ENCODE measurements around the gene ALDH4A1. TPM values are rescaled to one million over a fixed set of nuclear protein-coding genes. Genes with fewer than 3 reads are reported as not detected.
"Not testable (repeated sequence)": the region's sequence is repeated elsewhere in the genome, so short reads cannot be mapped to it uniquely, and the experiment has no call there.

Gene ALDH4A1
- total RNA-seq, 1 donor from 2014 or later, result 13.8 TPM

DNA sequence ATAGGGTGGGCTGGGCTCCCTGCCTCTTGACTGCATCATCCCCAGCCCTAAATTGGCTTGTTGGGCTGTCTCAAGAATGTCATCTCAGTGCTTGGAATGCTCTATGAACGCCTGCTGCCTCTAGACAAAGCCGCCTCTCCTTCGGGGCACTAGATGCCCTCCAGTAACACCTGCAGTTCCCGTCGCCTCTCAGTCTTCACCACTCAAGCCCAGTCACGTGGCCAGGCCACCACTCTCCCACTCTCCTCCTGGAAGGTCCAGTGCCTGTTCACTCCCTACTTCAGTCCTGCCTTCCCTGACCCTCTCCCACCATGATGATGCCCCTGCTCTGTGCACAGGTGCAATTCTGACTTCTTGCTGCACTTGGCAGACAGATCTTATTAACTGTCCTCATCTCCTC, 49.9 kb downstream of the ALDH4A1 start:
- Histone ChIP-seq H3K27ac (ENCODE audit: low read depth, low read length) (no peak overlapping the region), H2AFZ (ENCODE audit: low read depth, low read length) (no peak overlapping the region), H3K9ac (ENCODE audit: low read length) (no peak overlapping the region), H3K4me3 (ENCODE audit: insufficient read depth, low read depth, low read length) (no peak overlapping the region), H3K79me2 (ENCODE audit: insufficient read depth, low read length) (no peaks in the 10 kb centered on the region), H3K27me3 (ENCODE audit: insufficient read depth, low read length) (no peaks in the 10 kb centered on the region), H4K20me1 (ENCODE audit: insufficient read depth, low read length) (no peaks in the 10 kb centered on the region), H3K36me3 (ENCODE audit: insufficient read depth, low read length) (no peaks in the 10 kb centered on the region), H3K4me2 (ENCODE audit: low read length) (no peak overlapping the region), H3K4me1 (ENCODE audit: insufficient read depth, low read length) (no peaks in the 10 kb centered on the region), H3K9me3 (ENCODE audit: insufficient read depth, low read depth, low read length) (no peaks in the 10 kb centered on the region)
- TF ChIP-seq EZH2 (IDR thresholded peaks at IDR 0.05; ENCODE audit: insufficient read depth, low read length), result no peak
- TF ChIP-seq, protein P1, sequence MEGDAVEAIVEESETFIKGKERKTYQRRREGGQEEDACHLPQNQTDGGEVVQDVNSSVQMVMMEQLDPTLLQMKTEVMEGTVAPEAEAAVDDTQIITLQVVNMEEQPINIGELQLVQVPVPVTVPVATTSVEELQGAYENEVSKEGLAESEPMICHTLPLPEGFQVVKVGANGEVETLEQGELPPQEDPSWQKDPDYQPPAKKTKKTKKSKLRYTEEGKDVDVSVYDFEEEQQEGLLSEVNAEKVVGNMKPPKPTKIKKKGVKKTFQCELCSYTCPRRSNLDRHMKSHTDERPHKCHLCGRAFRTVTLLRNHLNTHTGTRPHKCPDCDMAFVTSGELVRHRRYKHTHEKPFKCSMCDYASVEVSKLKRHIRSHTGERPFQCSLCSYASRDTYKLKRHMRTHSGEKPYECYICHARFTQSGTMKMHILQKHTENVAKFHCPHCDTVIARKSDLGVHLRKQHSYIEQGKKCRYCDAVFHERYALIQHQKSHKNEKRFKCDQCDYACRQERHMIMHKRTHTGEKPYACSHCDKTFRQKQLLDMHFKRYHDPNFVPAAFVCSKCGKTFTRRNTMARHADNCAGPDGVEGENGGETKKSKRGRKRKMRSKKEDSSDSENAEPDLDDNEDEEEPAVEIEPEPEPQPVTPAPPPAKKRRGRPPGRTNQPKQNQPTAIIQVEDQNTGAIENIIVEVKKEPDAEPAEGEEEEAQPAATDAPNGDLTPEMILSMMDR (IDR thresholded peaks at IDR 0.05; ENCODE audit: insufficient read depth, low read depth, low read length), result no peak
- H3K9me3 Mint-ChIP-seq (ENCODE audit: unreplicated experiment), result peaks cover 12% of the 10 kb centered on the region
- no peak overlapping the region for H3K4me3 Mint-ChIP-seq (ENCODE audit: unreplicated experiment)
- no peaks in the 10 kb centered on the region for H3K36me3 Mint-ChIP-seq (ENCODE audit: low read depth, unreplicated experiment)
- FAIRE-seq, result no peak
- DNase-seq (ENCODE audit: low read depth), result no peak
- H3K27ac Mint-ChIP-seq (ENCODE audit: unreplicated experiment), result no peak overlapping the region
- H3K4me1 Mint-ChIP-seq (ENCODE audit: low read depth, unreplicated experiment), result peaks cover 4% of the 10 kb centered on the region
- H3K27me3 Mint-ChIP-seq (ENCODE audit: low read depth, unreplicated experiment), result peaks cover 28% of the 10 kb centered on the region

DNA sequence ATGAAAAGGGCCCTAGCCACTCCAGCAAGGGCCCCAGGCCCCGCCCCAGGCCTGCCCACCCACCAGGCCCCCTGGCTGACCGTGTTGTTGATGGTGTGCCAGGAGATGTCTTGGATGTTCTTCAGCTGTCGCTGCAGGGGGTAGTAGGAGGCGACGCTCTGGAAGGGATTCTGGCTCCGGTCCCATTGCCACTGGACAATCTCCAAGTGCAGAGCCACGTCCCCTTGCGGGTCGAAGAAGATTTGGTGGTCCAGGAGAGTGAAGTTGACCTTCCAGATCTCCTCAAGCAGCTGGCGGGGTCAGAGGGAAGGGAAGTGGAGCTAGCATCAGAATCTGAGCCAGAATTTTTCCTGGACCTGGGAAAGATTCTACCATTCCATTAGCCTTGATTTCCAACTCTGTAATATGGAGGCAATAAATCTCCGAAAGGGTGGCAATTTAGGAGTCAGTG, 53.1 kb downstream of the ALDH4A1 start:
- peaks cover 25% of the 10 kb centered on the region for H3K9me3 Mint-ChIP-seq (ENCODE audit: unreplicated experiment)
- H3K4me1 Mint-ChIP-seq (ENCODE audit: low read depth, unreplicated experiment), result no peaks in the 10 kb centered on the region
- no peaks in the 10 kb centered on the region for H3K4me1 ChIP-seq (ENCODE audit: insufficient read depth, low read length)
- no peak overlapping the region for H3K4me3 Mint-ChIP-seq (ENCODE audit: unreplicated experiment)
- TF ChIP-seq EZH2 (IDR thresholded peaks at IDR 0.05; ENCODE audit: insufficient read depth, low read length), result no peak
- TF ChIP-seq, protein P1 (IDR thresholded peaks at IDR 0.05; ENCODE audit: insufficient read depth, low read depth, low read length), result no peak
- no peaks in the 10 kb centered on the region for H3K36me3 ChIP-seq (ENCODE audit: insufficient read depth, low read length)
- no peaks in the 10 kb centered on the region for H4K20me1 ChIP-seq (ENCODE audit: insufficient read depth, low read length)
- FAIRE-seq (no peak), DNase-seq (ENCODE audit: low read depth) (no peak)
- H3K79me2 ChIP-seq (ENCODE audit: insufficient read depth, low read length), result no peaks in the 10 kb centered on the region
- H3K27me3 ChIP-seq (ENCODE audit: insufficient read depth, low read length), result no peaks in the 10 kb centered on the region
- no peak overlapping the region for H3K27ac ChIP-seq (ENCODE audit: low read depth, low read length)
- H3K9me3 ChIP-seq (ENCODE audit: insufficient read depth, low read depth, low read length), result no peaks in the 10 kb centered on the region
- peaks cover 48% of the 10 kb centered on the region for H3K27me3 Mint-ChIP-seq (ENCODE audit: low read depth, unreplicated experiment)
- peaks cover 2% of the 10 kb centered on the region for H3K36me3 Mint-ChIP-seq (ENCODE audit: low read depth, unreplicated experiment)
- H3K4me3 ChIP-seq (ENCODE audit: insufficient read depth, low read depth, low read length), result no peak overlapping the region
- H3K9ac ChIP-seq (ENCODE audit: low read length), result no peak overlapping the region
- H2AFZ ChIP-seq (ENCODE audit: low read depth, low read length), result no peak overlapping the region
- no peak overlapping the region for H3K27ac Mint-ChIP-seq (ENCODE audit: unreplicated experiment)
- no peak overlapping the region for H3K4me2 ChIP-seq (ENCODE audit: low read length)

DNA sequence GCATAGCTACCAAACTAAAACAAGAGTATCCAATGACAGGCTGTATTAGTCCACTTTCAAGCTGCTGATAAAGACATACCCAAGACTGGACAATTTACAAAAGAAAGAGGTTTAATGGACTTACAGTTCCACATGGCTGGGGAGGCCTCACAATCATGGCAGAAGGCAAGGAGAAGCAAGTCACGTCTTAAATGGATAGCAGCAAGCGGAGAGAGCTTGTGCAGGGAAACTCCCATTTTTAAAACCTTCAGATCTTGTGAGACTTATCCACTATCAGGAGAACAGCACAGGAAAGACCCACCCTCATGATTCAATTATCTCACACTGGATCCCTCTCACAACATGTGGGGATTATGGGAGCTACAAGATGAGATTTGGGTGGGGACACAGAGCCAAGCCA, 54.6 kb downstream of the ALDH4A1 start:
- FAIRE-seq; H3K4me1 ChIP-seq (ENCODE audit: insufficient read depth, low read length); H3K36me3 Mint-ChIP-seq (ENCODE audit: low read depth, unreplicated experiment); H3K27ac Mint-ChIP-seq (ENCODE audit: unreplicated experiment); H3K9ac ChIP-seq (ENCODE audit: low read length); H4K20me1 ChIP-seq (ENCODE audit: insufficient read depth, low read length); H2AFZ ChIP-seq (ENCODE audit: low read depth, low read length); H3K4me3 Mint-ChIP-seq (ENCODE audit: unreplicated experiment); H3K4me2 ChIP-seq (ENCODE audit: low read length); H3K4me3 ChIP-seq (ENCODE audit: insufficient read depth, low read depth, low read length); H3K36me3 ChIP-seq (ENCODE audit: insufficient read depth, low read length); H3K27me3 ChIP-seq (ENCODE audit: insufficient read depth, low read length); H3K4me1 Mint-ChIP-seq (ENCODE audit: low read depth, unreplicated experiment); H3K79me2 ChIP-seq (ENCODE audit: insufficient read depth, low read length); DNase-seq (ENCODE audit: low read depth); H3K9me3 ChIP-seq (ENCODE audit: insufficient read depth, low read depth, low read length); H3K27ac ChIP-seq (ENCODE audit: low read depth, low read length): not testable (repeated sequence)
- Mint-ChIP-seq H3K9me3 (ENCODE audit: unreplicated experiment) (peaks cover 27% of the 10 kb centered on the region), H3K27me3 (ENCODE audit: low read depth, unreplicated experiment) (peaks cover 60% of the 10 kb centered on the region)

Data from astrocyte (in vitro differentiated cells and primary cell).